Left forelimb (tissue), 1 donor: Measurements from ENCODE around the gene PNKD.

ENCODE experiments used
- DNase-seq: peaks from one replicate; pipeline ENCODE4 v3.0.0-alpha.2; 2018; ENCODE audit warnings: low spot score

Gene PNKD

GRCh38 chr2:218375212-218375611, 104.9 kb downstream of the PNKD start:
- no peak for DNase-seq

DNA sequence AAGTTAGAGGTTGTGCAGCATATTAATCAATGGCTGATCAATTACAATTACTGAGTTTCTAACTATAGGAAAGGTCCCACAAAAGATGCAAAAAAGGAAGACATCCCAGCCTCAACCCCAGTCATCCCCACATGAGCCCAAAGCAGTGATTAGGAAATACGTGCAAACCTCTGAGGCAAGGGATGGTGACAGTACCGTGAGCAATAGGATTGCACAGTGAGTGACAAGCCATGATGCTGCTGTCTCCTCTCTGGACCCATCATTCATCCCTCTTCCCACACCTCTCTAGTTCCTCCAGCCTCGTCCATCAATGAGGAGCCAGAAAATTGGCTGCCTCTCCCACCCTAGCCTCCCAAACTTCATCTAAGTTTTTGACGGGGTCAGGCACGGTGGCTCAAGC, 107.7 kb downstream of the PNKD start:
- no peak for DNase-seq

DNA sequence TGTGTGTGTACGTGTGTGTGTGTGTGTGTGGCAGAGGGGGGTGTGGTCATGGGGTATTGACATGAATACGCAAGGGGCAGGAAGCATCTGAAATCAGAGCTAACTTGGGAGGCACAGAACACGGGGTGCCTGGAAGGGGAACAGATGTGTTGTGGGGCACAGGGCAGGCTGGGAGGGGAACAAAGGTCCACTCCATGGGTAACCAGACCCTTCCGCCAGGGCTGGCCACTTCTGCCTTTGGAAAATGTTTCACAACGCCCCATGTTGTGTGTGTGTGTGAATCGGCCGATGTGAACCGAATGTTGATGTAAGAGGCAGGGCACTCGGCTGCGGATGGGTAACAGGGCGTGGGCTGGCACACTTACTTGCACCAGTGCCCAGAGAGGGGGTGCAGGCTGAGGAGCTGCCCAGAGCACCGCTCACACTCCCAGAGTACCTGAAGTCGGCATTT, 111.6 kb downstream of the PNKD start, which contains the start of gene SLC11A1:
TSS of gene SLC11A1 (plus strand) at position 358 of the 451 bp plus-strand sequence. CDS start 96 bp downstream, outside the sequence.
- DNase-seq: no peak

GRCh38 chr2:218382785-218383184, 112.5 kb downstream of the PNKD start:
- DNase-seq: no peak

GRCh38 chr2:218383892-218384519, 113.7 kb downstream of the PNKD start:
- no peak for DNase-seq

GRCh38 chr2:218384975-218385374, 114.7 kb downstream of the PNKD start:
- DNase-seq: no peak

DNA sequence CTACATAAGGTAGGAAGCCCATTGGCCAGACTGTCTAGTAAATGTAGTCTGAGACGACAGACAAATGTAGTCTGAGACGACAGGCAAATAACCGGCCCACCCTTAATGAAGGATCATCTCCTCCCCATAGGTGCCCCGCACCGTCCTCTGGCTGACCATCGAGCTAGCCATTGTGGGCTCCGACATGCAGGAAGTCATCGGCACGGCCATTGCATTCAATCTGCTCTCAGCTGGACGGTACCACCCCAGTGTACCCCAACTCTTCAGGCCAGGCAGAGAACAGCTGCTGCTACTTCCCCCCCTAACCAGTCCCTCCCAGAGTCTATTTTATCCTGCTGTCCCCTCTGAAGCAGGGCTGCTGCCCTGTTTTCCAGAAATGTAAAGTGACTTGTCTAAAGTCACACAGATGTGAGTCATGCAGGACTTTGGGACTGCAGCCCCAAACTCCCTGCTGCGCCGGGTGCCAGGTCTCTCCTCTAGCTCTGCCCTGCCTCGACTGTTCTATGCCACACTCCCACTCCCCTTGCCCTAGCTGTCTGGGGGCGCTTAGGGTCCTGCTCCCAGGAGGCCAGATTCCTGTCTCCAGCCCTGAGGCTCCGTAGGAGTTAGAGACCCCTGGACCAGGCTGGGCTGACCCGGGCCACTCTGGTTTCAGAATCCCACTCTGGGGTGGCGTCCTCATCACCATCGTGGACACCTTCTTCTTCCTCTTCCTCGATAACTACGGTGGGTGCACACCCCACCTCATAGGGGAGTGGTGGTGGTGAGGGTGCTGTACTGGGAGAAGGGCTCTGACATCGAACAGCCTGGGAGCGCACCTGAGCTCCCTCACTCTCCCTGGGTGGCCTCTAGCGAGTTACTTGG, 116.4 kb downstream of the PNKD start:
- no peak for DNase-seq

- DNase-seq: no peak
Measured at GRCh38 chr2:218387369-218388194, 117.3 kb downstream of the PNKD start.

GRCh38 chr2:218389333-218390150, 119.2 kb downstream of the PNKD start:
- no peak for DNase-seq

- no peak for DNase-seq
Measured at GRCh38 chr2:218391202-218391601, 120.9 kb downstream of the PNKD start.

DNA sequence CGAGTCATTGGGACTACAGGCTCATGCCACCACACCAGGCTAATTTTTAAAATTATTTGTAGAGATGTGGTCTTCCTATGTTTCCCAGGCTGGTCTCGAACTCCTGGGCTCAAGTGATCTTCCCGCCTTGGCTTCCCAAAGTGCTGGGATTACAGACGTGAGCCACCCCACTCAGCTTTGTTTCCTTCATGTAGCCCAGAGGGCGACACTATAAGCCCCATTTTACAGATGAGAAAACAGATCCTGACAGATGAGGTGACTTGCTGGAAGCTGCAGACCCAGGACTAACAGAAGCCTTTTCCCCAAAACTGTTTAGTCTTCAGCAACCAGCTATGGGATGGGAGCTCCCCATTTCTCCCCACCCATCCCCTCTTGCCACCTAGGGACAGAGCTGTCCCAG, 122.1 kb downstream of the PNKD start:
- no peak for DNase-seq

DNA sequence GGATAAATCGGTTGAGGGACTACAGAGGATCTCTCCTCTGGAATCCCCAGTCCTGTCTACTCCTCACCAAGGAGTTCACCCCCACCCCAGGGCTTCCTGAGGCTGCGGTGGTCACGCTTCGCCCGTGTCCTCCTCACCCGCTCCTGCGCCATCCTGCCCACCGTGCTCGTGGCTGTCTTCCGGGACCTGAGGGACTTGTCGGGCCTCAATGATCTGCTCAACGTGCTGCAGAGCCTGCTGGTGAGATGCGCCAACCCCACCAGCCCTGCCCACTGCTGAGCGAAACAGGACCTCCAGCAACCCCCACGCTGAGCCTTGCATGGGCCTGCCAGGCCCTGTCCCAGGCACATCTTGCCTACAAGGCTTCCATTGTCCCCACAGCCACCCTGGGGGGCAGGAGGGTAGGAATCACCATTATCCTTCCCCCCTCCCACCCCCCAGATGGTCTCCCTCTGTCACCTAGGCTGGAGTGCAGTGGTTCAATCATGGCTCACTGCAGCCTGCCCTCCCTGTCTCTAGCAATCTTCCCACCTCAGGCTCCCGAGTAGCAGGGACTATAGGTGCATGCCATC, 122.7 kb downstream of the PNKD start:
- no peak for DNase-seq

DNA sequence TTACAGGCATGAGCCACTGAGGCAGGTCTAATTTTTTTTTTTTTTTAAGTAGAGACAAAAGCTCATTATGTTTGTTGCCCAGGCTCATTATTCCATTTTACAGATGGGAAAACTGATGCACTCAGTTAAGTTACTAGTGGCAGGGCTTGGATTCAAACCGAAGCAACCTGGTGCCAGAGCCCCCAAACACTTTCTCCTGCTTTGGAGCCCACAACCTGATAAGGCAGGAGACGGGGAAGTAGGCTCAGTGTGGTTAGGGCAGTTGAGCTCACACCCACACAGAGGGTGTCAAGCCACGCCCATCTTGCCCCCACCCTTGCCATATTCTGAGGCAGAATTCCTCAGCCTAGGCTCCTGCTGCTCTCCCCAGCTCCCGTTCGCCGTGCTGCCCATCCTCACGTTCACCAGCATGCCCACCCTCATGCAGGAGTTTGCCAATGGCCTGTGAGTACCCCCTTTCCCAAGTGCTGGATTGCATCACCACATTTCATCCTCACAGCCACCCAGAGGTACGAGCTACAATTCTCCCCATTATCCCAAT, 123.5 kb downstream of the PNKD start:
- no peak for DNase-seq

- no peak for DNase-seq
Measured at GRCh38 chr2:218394298-218395089, 124.2 kb downstream of the PNKD start.

GRCh38 chr2:218395090-218395444, 124.7 kb downstream of the PNKD start:
- DNase-seq: no peak

GRCh38 chr2:218395456-218395825, 125.1 kb downstream of the PNKD start:
- DNase-seq: no peak

GRCh38 chr2:218395826-218396687, 125.7 kb downstream of the PNKD start:
- DNase-seq: peak; percentile 98
